ENCODE results near the gene MARS1.

MARS1 gene

DNA sequence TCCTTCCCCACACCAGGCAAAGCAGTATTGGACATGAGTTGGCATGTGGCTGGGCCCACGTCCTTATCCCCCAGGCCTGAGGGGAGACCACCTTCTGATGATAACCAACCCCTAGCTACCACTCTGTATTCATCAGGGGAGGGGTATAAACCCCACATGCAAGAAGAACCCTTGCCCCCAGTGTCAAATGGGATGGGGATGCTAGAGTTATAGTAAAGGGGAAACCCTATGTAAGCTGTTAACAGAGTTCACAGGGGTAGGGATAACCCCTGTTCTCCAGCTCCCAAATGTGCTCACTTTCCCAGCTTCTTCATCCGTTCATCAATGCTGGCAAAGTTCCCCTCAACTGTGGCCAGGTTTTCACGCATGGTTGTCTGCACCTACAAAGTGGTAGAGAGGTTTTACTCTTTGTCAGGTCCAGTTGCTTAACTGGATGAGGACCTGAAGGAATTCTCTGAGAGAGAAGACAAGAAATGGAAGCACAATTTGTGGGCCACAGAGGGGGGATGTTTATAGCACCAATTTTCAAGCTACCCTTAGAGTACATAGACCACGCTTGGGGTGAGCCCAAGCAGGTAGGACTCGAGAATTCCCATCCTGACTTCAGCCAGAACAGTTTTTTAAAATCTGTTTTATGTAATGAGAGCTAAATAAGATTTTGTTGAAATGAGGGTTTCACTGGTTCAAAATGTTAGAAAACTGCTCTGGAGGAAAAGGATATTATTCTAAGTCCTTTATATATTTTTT lies 42.7 kb downstream of the MARS1 start:
- no peak for DNase-seq (ENCODE audit: low spot score)

DNA sequence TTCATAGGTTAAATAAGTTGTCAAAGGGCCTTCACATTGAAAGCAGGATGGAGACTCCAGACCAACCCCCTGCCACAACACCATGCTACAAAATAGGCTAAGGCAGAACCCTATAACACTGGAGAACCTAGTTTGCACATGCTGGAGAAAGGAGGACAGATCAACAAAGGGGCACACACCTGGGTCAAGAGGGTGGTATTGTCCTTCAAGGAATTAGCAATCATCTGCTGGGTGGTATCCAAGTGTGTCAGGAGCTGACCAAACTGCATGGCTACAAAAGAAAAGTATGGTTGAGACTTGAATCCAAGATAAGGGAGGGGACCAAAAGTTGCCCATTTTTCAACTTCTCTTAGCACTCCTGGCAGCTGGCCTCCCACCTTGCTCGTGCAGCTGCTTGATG lies 44.0 kb downstream of the MARS1 start:
- no peak for DNase-seq (ENCODE audit: low spot score)

DNA sequence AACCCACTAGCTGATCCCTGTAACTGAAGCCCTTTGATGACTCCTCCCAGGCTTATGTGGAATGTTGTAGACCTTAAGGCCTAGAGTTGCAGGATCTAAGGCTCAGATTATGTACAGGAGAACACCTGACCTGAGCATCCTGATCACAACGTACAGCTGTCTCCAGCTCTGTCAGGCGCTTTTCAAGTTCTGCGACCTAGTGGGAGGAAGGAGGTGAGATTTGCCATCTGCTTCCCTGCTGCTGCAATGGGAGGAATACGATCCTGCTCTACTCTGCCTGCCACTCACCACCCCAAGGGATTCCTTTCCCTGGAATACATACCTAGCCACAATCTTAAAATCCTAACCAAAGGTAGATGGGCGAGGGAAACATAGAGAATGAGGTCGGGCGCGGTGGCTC lies 45.2 kb downstream of the MARS1 start:
- no peak for DNase-seq (ENCODE audit: low spot score)

DNA sequence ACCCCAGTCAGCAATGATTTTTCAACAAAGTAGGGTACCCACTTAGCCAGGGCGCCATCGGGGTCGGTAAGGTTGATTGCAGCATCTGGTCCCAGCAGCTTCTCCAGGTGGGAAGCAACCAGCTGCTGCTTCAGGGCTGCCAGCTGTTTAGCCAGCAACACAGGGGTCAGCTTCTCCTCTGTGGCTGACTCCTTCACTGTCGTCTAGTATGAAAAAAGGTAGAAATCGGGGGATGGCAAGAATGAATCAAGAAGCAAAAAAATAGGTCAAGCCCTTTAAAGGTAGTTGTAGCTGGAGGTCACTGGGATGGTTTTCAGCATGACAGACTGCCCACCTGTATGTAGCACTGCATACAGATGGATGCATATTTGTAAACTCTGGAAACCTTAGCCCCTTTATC lies 46.4 kb downstream of the MARS1 start:
- DNase-seq (ENCODE audit: low spot score) = no peak

DNA sequence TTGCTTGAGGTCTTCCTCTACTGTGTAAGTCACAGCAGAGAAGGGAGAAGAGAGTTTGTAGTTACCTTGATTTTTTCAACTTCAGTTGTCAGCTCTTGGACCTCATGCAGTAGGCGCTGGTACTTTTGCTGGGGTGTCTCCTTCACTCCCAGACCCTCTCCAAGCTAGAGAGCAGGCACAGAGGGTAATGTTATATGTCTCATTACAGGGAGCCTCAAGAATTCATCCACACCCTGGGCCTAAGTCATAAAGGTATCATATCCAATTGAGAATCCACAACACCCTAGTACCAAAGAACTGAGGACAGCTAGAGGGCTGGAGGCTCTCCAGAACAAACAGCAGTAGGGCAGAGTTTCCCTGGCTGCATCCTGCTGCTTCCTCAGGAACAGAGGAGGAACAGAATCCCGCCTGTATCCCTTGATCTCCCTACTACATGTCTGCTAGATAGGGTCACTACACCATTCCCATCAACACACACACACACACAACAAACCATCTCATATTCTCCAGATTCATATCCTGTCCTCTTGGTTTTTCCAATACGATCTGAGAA lies 47.2 kb downstream of the MARS1 start:
- DNase-seq (ENCODE audit: low spot score) = no peak

DNA sequence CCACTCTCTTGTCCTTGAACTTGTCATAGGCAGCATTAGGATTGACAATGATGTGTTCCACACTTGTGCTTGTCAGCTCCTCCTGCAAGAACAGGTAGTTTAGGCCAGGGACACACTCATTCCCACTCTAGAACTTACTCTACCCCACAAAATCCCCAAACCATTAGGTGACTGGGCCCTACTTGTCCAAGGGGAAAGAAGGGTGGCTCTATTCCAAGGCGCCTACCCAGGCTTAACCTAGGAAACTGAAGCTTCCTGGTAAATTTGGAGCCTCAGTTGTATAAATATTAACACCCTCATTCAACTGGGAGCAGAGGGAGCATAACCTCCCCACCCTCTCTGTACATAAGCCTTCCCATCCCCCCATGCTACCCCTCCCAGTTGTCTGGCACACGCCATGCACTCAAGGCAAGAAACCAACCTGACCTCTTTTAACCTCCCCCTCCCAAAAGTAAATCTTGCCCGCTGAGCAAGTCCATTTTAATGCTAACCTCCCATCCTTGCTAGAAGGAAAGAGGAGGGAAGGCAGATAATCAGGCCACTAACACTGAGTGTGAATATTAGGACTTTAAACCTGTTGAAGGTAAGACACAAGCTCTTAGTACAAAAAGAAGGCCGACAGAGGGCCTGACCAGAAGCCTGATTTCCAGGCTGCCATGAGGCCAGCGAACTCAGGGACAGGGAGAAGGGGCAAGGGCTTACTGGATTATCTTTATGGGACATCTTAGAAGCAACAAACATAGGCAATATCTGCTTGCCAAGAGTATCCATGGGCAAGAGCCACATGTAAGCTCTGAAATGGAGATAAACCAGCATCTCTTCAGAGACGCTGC lies 48.1 kb downstream of the MARS1 start:
- DNase-seq (ENCODE audit: low spot score) = no peak

DNA sequence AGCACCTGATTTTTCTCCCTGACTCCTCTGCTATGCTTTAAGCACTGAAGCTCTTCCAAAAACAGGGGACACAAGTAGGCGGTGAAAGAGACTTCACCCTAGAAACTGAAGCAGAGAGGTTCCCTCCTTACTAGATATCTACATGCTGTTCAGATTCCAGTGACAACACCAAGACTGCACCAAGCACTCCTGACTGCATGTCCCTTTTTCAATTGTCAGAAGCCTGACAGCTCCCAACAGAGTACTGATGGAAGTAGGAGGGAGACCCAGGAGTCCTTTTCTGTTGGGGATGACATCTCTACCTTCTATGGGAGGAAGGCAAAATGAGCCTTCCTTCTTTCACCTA lies 48.7 kb downstream of the MARS1 start:
- no peak for DNase-seq (ENCODE audit: low spot score)

DNA sequence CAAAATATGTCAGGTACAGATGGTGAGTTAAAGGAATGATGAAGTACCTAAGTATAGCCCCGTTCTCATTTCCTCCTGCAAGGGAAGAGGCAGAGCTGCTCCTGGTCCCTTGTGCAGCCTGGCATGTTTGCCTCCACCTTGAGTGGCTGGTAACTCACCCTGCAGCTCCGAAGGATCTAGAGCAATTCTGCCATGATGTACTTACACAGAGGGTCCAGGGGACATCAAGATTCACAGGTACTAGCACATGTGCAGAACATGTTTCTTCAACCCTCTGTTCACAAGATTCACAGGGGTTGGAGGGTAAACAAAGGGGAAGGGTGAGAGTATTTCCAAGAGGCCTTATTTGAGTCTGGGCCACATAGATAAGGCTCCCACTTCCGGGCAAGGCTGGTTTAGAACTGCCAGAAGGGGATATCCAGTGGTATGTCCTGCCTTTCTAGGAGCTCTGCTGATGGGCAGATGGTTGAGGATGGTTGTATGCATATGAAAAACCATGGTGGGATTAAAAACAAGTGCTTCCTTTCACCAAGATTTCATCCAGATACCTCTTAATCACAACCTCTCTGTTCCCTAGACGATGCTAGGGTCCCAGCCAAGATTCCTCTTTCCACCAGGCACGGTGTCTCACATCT lies 51.4 kb downstream of the MARS1 start:
- DNase-seq (ENCODE audit: low spot score) = no peak

DNA sequence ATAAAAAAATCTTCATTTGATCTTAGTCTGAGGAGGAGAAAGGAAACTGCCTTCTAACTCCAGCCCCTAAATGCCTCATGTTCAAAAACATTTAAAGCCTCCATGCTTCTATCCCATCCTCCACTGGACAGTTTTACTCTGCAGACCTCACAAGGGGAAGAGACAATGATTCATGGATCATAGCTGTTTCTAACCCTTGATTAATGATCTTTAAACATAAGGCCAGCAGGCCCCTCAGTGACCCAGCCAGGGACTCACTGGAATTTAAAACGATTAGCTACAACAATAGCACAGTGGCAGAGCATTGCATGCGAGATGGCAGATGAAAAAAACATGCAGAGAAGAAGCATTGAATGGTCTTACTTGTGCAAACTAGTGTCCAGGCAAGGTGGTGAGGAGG lies 53.1 kb downstream of the MARS1 start:
- no peak for DNase-seq (ENCODE audit: low spot score)

DNA sequence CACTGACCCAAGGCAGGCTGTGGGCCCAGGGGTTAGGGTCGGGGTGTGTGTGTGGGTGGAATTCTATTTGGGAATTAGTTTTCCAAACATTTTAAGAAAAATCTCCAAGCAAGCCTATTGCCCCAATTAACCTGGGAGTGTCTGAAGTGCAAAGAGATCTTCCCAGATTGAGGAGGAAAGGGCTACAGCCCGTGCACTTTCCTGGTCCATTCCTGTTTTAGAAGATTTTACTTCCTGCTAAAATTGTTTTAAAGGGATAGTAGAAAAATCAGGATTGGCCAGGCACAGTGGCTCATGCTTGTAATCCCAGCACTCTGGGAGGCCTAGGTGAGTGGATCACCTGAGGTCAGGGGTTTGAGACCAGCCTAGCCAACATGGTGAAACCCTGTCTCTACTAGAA lies 53.8 kb downstream of the MARS1 start:
- no peak for DNase-seq (ENCODE audit: low spot score)

DNA sequence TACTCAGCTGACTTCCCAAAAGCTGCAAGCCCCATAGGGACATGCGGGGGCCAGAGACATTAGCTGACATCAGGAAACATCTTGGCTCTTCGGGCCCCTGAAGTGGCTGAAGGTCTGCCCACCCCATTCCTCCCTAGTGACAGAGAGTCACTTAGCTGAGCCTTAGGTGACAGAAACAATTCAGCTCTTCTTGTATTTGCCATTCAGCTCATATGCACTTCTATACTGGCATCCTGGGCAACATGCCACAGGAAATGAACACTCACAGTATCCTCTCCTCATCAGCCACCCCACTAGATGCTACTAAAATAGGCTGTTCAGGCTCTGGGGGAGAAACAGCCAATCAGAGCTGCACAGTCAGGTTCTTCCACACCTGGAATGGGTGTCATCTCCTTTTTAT lies 55.7 kb downstream of the MARS1 start:
- peak; percentile 36 for DNase-seq (ENCODE audit: low spot score)

DNA sequence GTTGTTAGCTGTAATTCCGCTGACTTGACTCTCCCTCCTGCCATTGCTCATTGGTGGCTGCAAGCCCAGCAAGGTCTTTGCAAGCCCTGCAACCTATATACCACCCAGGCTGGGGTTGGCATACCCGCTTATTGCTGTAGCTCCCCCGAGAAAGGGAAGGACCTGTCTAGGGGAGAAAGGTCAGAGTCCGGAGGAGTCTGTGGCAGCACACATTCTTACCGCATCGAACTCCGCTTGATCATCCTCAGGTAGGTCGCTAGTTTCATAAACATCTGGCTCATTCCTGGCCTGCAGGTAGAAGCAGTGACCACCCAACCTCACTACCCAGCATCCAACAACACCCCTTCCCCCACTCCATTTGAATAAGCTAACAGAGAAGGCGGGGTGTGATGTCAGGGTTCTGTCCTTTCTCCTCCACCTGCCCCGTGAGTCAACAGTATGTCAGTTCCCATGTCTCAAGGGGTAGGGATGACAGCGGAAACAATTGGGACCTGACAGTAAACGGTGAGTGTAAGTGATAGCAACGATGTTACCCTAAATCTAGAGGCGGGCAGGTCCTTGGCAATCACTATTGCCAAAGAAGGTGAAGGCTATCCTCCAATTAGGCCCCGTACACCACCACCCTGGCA lies 58.1 kb downstream of the MARS1 start:
- DNase-seq (ENCODE audit: low spot score) = no peak

DNA sequence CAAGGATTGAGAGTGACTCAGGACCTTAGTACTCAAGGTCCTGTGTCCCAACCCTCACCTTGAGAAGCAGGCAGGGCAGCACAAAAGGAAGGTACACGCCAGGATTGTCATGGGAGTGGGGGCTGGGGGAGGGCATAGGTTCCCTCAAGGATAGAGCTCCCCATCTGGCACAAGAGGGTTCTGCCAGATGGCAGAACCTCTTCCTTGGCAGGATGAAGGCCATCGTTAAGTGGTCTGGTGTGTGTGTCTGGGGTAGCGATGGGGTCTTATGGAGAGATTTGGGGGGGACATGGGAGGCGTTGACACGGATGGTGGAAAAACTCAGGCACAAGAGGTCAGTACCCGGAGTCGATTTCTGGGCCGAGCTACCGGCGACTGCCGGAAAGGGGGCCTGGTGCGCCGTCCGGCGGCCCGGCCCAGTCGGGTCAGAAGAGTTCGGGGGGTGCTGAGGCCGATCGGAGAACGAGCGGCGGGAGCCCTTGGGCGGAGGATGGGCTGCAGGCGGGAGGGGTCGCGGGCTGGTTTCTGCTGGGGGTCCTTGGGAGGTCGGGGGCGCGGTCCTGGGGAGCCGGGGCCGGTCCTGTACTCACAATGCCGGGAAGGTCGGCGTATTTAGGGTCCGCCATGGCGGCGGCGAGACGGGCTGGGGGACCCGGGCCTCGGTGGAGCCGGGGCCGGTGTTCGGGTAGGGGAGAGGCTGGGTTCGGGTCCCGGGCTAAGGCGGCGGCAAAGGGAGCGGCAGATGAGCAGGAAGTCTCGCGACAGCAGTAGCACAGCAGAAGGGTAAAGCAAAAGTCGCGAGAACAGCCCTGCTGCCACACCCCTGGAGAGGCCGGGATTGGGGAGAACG lies 58.8 kb downstream of the MARS1 start, which contains the start of gene DCTN2:
Gene DCTN2 (minus strand): TSS at position 755 of the 850 bp plus-strand sequence. CDS start 129 bp downstream, at position 626.
- peak; percentile 96 for DNase-seq (ENCODE audit: low spot score)

DNA sequence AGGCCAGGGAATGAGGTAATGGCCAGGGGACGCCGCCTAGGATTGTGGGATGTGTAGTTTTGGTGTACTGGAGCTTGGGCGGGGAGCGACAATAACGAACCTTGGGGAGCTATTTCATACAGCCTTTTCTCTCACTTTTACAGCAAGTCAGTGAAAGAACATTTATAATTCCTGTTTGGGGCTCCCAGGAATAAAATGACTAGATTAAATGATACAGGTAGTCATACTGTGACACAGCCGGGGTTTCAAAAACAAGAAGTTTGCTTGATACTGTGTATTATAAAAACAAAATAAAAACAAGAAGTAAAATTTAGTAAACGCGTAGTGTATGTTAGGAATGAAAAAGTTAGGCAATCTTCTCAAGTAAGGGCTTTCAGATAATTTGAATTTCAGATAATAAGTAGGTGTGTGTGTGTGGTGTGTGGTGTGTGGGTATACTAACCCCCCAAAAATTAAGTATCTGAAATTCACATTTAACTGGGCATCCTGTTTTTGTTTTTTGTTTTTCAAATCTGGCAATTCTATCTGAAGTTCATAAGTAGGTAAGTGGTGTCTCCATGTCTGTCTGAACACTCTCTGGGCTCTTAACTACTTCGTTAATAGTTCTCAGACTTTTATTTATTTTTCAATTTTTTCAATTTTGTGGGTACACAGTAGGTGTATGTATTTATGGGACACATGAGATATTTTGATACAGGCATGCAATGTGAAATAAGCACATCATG lies 59.6 kb downstream of the MARS1 start:
- DNase-seq (ENCODE audit: low spot score) = no peak

DNA sequence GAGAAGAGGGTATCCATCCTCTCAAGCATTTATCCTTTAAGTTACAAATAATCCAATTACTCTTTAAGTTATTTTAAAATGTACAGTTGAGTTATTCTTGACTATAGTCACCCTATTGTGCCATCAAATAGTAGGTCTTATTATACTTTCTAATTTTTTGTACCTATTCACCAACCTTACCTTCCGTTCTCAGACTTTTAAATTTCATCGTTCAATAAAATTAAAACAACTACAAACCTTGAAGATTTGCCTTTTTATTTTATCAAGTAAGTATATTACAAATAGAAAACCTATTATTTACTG lies 60.1 kb downstream of the MARS1 start:
- no peak for DNase-seq (ENCODE audit: low spot score)

DNA sequence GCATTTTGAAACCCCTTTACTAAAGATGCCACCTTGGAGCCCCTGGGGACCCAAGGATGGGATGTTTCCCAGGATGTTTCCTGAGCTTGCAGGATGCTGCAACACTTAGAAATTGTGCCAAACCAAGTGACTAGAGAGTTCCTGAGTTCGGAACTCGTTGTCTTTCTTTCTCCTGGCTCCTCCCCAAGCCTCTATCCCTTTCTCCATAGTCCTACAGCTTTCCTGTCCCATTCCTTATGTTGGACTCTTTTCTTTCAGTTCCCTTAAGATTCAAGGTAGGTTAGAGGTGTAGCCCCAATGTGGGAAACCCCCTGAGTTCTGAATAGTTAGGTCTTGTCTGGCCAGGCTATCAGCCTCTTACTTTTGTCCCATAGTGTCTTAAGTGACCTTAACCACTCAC lies 60.6 kb downstream of the MARS1 start:
- DNase-seq (ENCODE audit: low spot score) = no peak

DNA sequence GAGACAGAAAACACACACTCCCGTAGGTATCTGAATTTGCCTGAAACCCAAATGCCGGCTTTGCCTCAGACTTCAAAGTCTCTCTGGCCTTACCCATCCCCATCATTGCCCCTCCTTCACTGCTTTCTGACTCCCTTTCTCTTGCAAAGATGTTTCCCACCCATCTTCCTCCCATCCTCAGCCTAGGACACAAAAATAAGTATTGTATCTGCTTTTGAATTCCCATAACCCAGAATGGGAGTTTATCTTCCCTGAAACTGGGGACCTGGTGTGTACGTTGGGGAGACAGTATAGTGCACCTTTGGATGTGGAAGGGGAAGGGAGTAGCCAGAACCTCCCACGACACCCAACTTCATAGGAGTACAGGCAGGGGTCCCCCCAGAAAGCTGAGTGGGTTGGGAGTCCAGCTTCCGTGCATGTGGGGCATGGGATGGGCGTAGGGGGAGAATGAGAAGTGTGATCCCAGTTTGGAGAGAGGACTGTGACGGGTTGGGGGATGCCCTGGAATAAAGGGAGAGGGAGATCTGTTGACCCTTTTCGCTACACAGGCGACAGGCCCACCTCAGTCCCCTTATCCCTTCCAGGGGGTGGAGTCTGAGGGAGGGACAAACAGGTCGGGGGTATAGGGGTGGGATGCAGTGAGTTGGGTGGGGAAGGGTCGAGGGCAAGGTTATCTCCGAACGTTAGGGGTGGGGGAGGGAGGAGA lies 61.5 kb downstream of the MARS1 start:
- no peak for DNase-seq (ENCODE audit: low spot score)

DNA sequence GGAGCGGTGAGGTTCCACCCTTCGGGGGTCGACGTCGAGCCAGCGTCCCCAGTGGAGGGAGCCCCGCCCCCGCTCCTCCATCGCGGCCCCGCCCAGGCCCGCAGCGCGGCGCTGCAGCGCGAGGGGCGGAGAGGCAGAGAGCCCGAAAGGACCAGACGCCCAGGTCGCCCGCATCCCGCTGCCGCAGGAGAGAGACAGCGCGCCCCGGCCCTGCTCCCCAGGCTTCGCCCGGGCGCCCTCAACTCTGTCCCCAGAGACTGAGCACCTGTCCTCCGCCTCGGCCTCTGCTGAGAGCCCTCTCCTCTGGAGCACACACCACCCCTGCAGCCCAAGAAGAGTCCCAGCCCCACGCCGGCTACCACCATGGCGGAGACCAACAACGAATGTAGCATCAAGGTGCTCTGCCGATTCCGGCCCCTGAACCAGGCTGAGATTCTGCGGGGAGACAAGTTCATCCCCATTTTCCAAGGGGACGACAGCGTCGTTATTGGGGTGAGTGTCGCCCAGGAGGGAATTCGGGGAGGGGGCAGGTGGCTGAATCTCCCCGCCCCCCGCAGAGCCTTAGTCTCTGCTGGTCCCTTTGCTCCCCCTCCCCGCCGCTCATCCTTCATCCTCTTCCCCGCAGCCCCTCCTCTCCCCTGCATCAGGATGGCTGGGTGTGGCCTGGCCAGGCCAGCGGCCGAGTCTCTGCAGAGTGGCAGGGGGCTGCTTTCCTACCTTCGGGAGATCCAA lies 62.2 kb downstream of the MARS1 start, which contains the start of gene KIF5A:
Gene KIF5A (plus strand): TSS at position 136 of the 732 bp plus-strand sequence. CDS start 228 bp downstream, at position 364.
- DNase-seq (ENCODE audit: low spot score) = no peak

Data from kidney capillary endothelial cell (primary cell).